AG04449 (cell line): ENCODE results near the gene CARD19.

Experiments
- CTCF ChIA-PET: fragments of 350-600 bp; formaldehyde crosslinking; extraction: SDS; loops from one replicate; lab custom pipeline; 2021; ENCODE audit warnings: antibody characterized with exemption; lab: Yijun Ruan, JAX
- POLR2A ChIA-PET: fragments of 400-600, 350-600 bp; formaldehyde crosslinking; extraction: SDS; loops from one replicate; lab custom pipeline; 2020; ENCODE audit warnings: antibody characterized with exemption, inconsistent platforms; lab: Yijun Ruan, JAX
- DNase-seq: peaks from one replicate; pipeline ENCODE4 v3.0.0-alpha.2; 2010; ENCODE audit warnings: low read depth, low spot score
- H3K4me3 ChIP-seq: 2 replicates; pipeline ENCODE4 v1.5.1; 2011; ENCODE audit warnings: low read depth, mild to moderate bottlenecking, control low read depth, low read length
- CTCF ChIP-seq: IDR thresholded peaks from one replicate; pipeline ENCODE4 v1.5.1; 2011; ENCODE audit warnings: mild to moderate bottlenecking, moderate library complexity, low read length, control low read depth, inconsistent platforms; ENCODE audit not compliant: insufficient read depth; ENCODE audit errors: missing control alignments

CARD19 gene

GRCh38 chr9:93128011-93128714, 32.1 kb downstream of the CARD19 start:
- no peak overlapping the region for H3K4me3 ChIP-seq
- ChIA-PET CTCF (interaction anchor here (1.1 kb wide), 1 partner anchor 19 kb away, joined by 6 read pairs; no protein-coding TSS in a partner anchor), POLR2A (interaction anchor here (1.0 kb wide), 1 partner anchor 33 kb away, joined by 4 read pairs; the partner anchor contains the start of gene CARD19)
- TF ChIP-seq CTCF: no peak
- DNase-seq: no peak

GRCh38 chr9:93128715-93129224, 32.8 kb downstream of the CARD19 start:
- ChIA-PET CTCF (interaction anchor here (1.1 to 1.8 kb wide), 3 partner anchors 19 to 31 kb away, joined by 3 to 6 read pairs (median 6); no protein-coding TSS in a partner anchor), POLR2A (interaction anchor here (1.0 kb wide), 1 partner anchor 33 kb away, joined by 4 read pairs; the partner anchor contains the start of gene CARD19)
- DNase-seq: no peak
- no peak for TF ChIP-seq CTCF
- H3K4me3 ChIP-seq: no peak overlapping the region

- no peak for DNase-seq
- POLR2A ChIA-PET: interaction anchor here (1.0 kb wide), 1 partner anchor 34 kb away, joined by 4 read pairs; the partner anchor contains the start of gene CARD19
- no peak for TF ChIP-seq CTCF
- CTCF ChIA-PET: interaction anchor here (1.0 to 1.8 kb wide), 4 partner anchors 20 to 152 kb away, joined by 3 to 6 read pairs (median 5); no protein-coding TSS in a partner anchor
- no peak overlapping the region for H3K4me3 ChIP-seq
Measured at GRCh38 chr9:93129286-93129685, 33.3 kb downstream of the CARD19 start.

- no peak for TF ChIP-seq CTCF
- POLR2A ChIA-PET: interaction anchor here (1.1 kb wide), 1 partner anchor 9 kb away, joined by 3 read pairs; no protein-coding TSS in a partner anchor
- DNase-seq: no peak
- H3K4me3 ChIP-seq: no peak overlapping the region
- CTCF ChIA-PET: interaction anchor here (1.0 to 1.8 kb wide), 4 partner anchors 21 to 153 kb away, joined by 3 to 6 read pairs (median 4); no protein-coding TSS in a partner anchor
Measured at GRCh38 chr9:93129691-93130500, 33.9 kb downstream of the CARD19 start.

GRCh38 chr9:93130861-93131481, 35.0 kb downstream of the CARD19 start:
- no peak overlapping the region for H3K4me3 ChIP-seq
- CTCF ChIA-PET: interaction anchor here (0.9 to 1.9 kb wide), 3 partner anchors 20 to 24 kb away, joined by 3 to 6 read pairs (median 5); no protein-coding TSS in a partner anchor
- POLR2A ChIA-PET: interaction anchor here (1.1 kb wide), 1 partner anchor 11 kb away, joined by 3 read pairs; no protein-coding TSS in a partner anchor
- DNase-seq: no peak
- TF ChIP-seq CTCF: no peak
